HG02588 (cell line): ENCODE results near the gene KREMEN1.

Source experiments
- ATAC-seq: cut with Tn5 transposase; IDR thresholded peaks from one replicate; pipeline ENCODE4 v1.9.1; 2021; ENCODE audit warnings: mild to moderate bottlenecking, moderate library complexity; ENCODE audit not compliant: unreplicated experiment

KREMEN1 gene

GRCh38 chr22:29126670-29127395 is 54.0 kb downstream of the KREMEN1 start:
- ATAC-seq, result no peak

GRCh38 chr22:29128891-29129807 is 56.3 kb downstream of the KREMEN1 start:
- ATAC-seq, result no peak

- ATAC-seq, result no peak
Observed at GRCh38 chr22:29129808-29130140, 56.9 kb downstream of the KREMEN1 start.

GRCh38 chr22:29130476-29130875 is 57.6 kb downstream of the KREMEN1 start:
- no peak for ATAC-seq

- ATAC-seq, result no peak
Observed at GRCh38 chr22:29133603-29134133, 60.8 kb downstream of the KREMEN1 start.

GRCh38 chr22:29134448-29134847 is 61.6 kb downstream of the KREMEN1 start:
- ATAC-seq, result no peak

- ATAC-seq, result no peak
Observed at GRCh38 chr22:29136782-29137700, 64.2 kb downstream of the KREMEN1 start.

GRCh38 chr22:29138556-29139305 is 65.9 kb downstream of the KREMEN1 start:
- ATAC-seq, result no peak

GRCh38 chr22:29139965-29140782 is 67.3 kb downstream of the KREMEN1 start:
- no peak for ATAC-seq

GRCh38 chr22:29141078-29141688 is 68.3 kb downstream of the KREMEN1 start:
- ATAC-seq, result no peak

GRCh38 chr22:29142116-29142515 is 69.3 kb downstream of the KREMEN1 start:
- no peak for ATAC-seq

GRCh38 chr22:29143941-29144785 is 71.3 kb downstream of the KREMEN1 start:
- ATAC-seq, result no peak

GRCh38 chr22:29144786-29145160 is 71.9 kb downstream of the KREMEN1 start:
- ATAC-seq, result no peak

GRCh38 chr22:29145321-29146072 is 72.7 kb downstream of the KREMEN1 start:
- no peak for ATAC-seq

GRCh38 chr22:29146091-29146560 is 73.3 kb downstream of the KREMEN1 start:
- no peak for ATAC-seq

GRCh38 chr22:29146771-29147170 is 73.9 kb downstream of the KREMEN1 start:
- ATAC-seq, result no peak

- no peak for ATAC-seq
Observed at GRCh38 chr22:29147331-29147899, 74.6 kb downstream of the KREMEN1 start.
